Caco-2 (cell line): Measurements from ENCODE around the gene ATP13A2. TPM values are rescaled to one million over a fixed set of nuclear protein-coding genes. Genes with fewer than 3 reads are reported as not detected.

Source experiments
- BruUV-seq: library from RNA; stranded (reverse); fragments of 400-500 nt; replicated peaks from 2 replicates; lab custom pipeline; 2021; lab: Mats Ljungman, UMichigan
- CTCF ChIA-PET: fragments of 300-600 bp; sonication (Branson Sonifier 250); formaldehyde crosslinking; loops from one replicate; lab custom pipeline; 2022; ENCODE audit warnings: antibody characterized with exemption; lab: Charles Lee
- POLR2A ChIA-PET: fragments of 300-600 bp; sonication (Branson Sonifier 250); formaldehyde crosslinking; loops from one replicate; lab custom pipeline; 2022; ENCODE audit warnings: antibody characterized with exemption; lab: Charles Lee
- DNase-seq, 2 experiments: peaks; one replicate each; pipeline versions ENCODE4 v3.0.0 to v3.0.0-alpha.2; 2020 to 2022
- H3K27me3 ChIP-seq: replicated peaks from 2 replicates; pipeline ENCODE4 v1.6.0; 2011; ENCODE audit warnings: low read length; ENCODE audit not compliant: control insufficient read depth, insufficient read depth
- H3K36me3 ChIP-seq: 2 replicates; pipeline ENCODE4 v1.5.1; 2011; ENCODE audit warnings: low read length; ENCODE audit not compliant: control insufficient read depth, insufficient read depth
- H3K4me1 ChIP-seq: fragments of 250-450 bp; sonication (Bioruptor Pico); 2 replicates; pipeline ENCODE4 v1.5.1; 2020; ENCODE audit warnings: mild to moderate bottlenecking
- H3K4me3 ChIP-seq: 2 replicates; pipeline ENCODE4 v1.5.1; 2011; ENCODE audit warnings: low read depth, mild to moderate bottlenecking, control low read depth, low read length
- H3K9me3 ChIP-seq: fragments of 250-450 bp; sonication (Bioruptor Pico); 2 replicates; pipeline ENCODE4 v1.5.1; 2020; ENCODE audit warnings: mild to moderate bottlenecking, moderate library complexity
- H3K27ac Mint-ChIP-seq: one replicate; pipeline ENCODE4 v1.8.0; 2022; ENCODE audit warnings: mixed read lengths; ENCODE audit not compliant: unreplicated experiment
- H3K27me3 Mint-ChIP-seq: one replicate; pipeline ENCODE4 v1.8.0; 2022; ENCODE audit warnings: mixed read lengths; ENCODE audit not compliant: insufficient read depth, unreplicated experiment
- H3K36me3 Mint-ChIP-seq: one replicate; pipeline ENCODE4 v1.8.0; 2022; ENCODE audit warnings: mild to moderate bottlenecking, mixed read lengths; ENCODE audit not compliant: insufficient read depth, unreplicated experiment
- H3K4me1 Mint-ChIP-seq: one replicate; pipeline ENCODE4 v1.8.0; 2022; ENCODE audit warnings: low read depth, mixed read lengths; ENCODE audit not compliant: unreplicated experiment
- H3K4me3 Mint-ChIP-seq: one replicate; pipeline ENCODE4 v1.8.0; 2022; ENCODE audit warnings: mild to moderate bottlenecking, moderate library complexity, mixed read lengths; ENCODE audit not compliant: unreplicated experiment
- H3K9me3 Mint-ChIP-seq: one replicate; pipeline ENCODE4 v1.8.0; 2022; ENCODE audit warnings: mixed read lengths; ENCODE audit not compliant: unreplicated experiment
- intact Hi-C: fragments of 100-400 bp; cut with micrococcal nuclease; formaldehyde crosslinking; loops from one replicate; pipeline ENCODE4 v1.10.0; 2022; ENCODE audit not compliant: unreplicated experiment
- total RNA-seq: library from RNA; stranded (reverse); gene quantifications from 2 replicates; pipeline ENCODE4 v1.2.3, GENCODE V29; 2022
- TF ChIP-seq, protein P1 (sequence below), 2 experiments: fragments of 200-600 bp in 1 of 2; IDR thresholded peaks; 1 replicate in 1 of 2; 2 replicates in 1 of 2; pipeline versions ENCODE4 v1.5.1 to v1.8.0; 2011 to 2022; ENCODE audit warnings: antibody characterized with exemption in 1 of 2, control low read depth in 1 of 2, inconsistent platforms in 1 of 2, low read depth in 1 of 2, low read length in 1 of 2, mild to moderate bottlenecking in 1 of 2, moderate library complexity in 1 of 2; ENCODE audit not compliant: insufficient read depth in 1 of 2, severe bottlenecking in 1 of 2, unreplicated experiment in 1 of 2

ATP13A2 gene
- total RNA-seq, 1 experiment from 2014 or later: 58.4 TPM

DNA sequence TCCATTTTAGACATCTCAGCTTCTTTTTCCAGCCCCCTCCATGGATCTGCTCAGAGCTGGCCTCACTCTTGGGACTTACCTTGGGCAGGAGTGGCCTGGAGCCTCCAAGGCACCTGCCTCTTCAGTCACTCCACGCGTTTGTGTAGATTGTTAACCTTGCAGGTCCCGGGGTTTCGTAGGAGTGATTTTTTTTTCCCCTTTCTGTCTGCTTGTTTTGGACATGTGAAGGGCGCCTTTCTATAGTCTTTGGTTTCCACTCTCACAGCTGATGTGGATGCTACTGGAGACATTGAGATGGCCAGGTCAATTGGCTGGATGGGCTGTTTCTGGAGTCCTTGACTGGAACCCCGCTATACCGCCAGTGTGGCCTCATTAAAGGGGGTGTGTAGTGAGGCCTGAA is 44.1 kb upstream of the ATP13A2 start:
- H3K27me3 Mint-ChIP-seq: no peaks in the 10 kb centered on the region
- Histone ChIP-seq H3K4me3 (no peak overlapping the region), H3K36me3 (no peaks in the 10 kb centered on the region), H3K27me3 (no peaks in the 10 kb centered on the region), H3K4me1 (peaks cover 9% of the 10 kb centered on the region), H3K9me3 (no peaks in the 10 kb centered on the region)
- H3K4me3 Mint-ChIP-seq: no peak overlapping the region
- BruUV-seq: no TSS peak
- no peaks in the 10 kb centered on the region for H3K9me3 Mint-ChIP-seq
- no peaks in the 10 kb centered on the region for H3K4me1 Mint-ChIP-seq
- no peak overlapping the region for H3K27ac Mint-ChIP-seq
- TF ChIP-seq, protein P1, sequence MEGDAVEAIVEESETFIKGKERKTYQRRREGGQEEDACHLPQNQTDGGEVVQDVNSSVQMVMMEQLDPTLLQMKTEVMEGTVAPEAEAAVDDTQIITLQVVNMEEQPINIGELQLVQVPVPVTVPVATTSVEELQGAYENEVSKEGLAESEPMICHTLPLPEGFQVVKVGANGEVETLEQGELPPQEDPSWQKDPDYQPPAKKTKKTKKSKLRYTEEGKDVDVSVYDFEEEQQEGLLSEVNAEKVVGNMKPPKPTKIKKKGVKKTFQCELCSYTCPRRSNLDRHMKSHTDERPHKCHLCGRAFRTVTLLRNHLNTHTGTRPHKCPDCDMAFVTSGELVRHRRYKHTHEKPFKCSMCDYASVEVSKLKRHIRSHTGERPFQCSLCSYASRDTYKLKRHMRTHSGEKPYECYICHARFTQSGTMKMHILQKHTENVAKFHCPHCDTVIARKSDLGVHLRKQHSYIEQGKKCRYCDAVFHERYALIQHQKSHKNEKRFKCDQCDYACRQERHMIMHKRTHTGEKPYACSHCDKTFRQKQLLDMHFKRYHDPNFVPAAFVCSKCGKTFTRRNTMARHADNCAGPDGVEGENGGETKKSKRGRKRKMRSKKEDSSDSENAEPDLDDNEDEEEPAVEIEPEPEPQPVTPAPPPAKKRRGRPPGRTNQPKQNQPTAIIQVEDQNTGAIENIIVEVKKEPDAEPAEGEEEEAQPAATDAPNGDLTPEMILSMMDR (IDR thresholded peaks at IDR 0.05; ENCODE audit: insufficient read depth in 1 of 2, low read depth in 1 of 2, low read length in 1 of 2, severe bottlenecking in 1 of 2, unreplicated experiment in 1 of 2): no peak
- no peak for DNase-seq
- ChIA-PET POLR2A (no interaction called here), CTCF (no interaction called here)
- intact Hi-C loops: loop anchor here (5.0 kb wide), 1 partner anchor 282 kb away; no protein-coding TSS in a partner anchor
- H3K36me3 Mint-ChIP-seq: peaks cover 13% of the 10 kb centered on the region

DNA sequence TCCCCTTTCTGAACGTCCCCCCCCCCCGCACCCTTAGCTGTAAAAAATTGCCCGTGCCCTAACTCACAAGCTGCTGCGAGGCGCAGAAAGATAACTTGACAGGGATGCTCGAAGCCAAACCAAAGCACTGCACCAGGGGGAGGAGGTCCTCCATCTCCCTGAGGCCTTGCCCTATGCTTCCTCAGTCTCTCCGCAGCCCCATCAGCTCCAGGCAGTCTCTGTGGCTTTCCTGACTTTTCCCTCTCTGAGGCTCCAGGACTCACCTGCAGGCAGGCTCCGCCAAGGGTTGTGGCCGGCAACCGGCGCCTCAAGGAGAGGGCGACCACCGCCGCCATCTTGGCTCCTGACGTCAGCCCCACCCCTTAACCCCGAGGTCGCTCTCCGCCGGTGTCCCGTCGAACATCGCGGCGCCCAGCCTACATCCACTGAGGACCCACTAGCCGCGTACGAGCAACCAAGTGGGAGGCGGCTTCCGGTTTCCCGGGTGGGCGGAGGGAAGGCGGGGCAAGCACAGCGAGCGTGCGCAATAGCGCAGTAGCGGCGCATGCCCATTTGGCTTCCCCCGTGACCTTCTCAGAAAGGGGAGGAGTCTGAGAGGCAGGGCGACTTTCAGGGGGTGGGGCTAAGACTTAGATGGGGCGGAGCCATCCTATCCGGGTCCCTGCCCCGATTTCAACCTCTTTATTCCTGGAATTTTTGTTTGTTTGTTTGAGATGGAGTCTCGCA is 42.1 kb upstream of the ATP13A2 start, which contains the start of gene SDHB:
TSS of gene SDHB (minus strand) at position 348 of the 726 bp plus-strand sequence. CDS start at position 335, 13 bp downstream.
- H3K4me1 Mint-ChIP-seq: no peaks in the 10 kb centered on the region
- no peaks in the 10 kb centered on the region for H3K9me3 ChIP-seq
- peaks cover 18% of the 10 kb centered on the region for H3K36me3 Mint-ChIP-seq
- H3K4me1 ChIP-seq: peaks cover 9% of the 10 kb centered on the region
- H3K4me3 Mint-ChIP-seq: peak within 1 kb of the TSS; percentile 97
- TF ChIP-seq, protein P1 (IDR thresholded peaks at IDR 0.05; ENCODE audit: insufficient read depth in 1 of 2, low read depth in 1 of 2, low read length in 1 of 2, severe bottlenecking in 1 of 2, unreplicated experiment in 1 of 2): no peak
- H3K36me3 ChIP-seq: no peaks in the 10 kb centered on the region
- peak; percentile 97 for DNase-seq
- CTCF ChIA-PET: interaction anchor here (0.6 to 0.7 kb wide), 2 partner anchors 230 to 385 kb away, joined by 3 read pairs; no protein-coding TSS in a partner anchor
- BruUV-seq: no TSS peak
- POLR2A ChIA-PET: no interaction called here
- no peaks in the 10 kb centered on the region for H3K27me3 Mint-ChIP-seq
- H3K4me3 ChIP-seq: peak within 1 kb of the TSS; percentile 78
- intact Hi-C loops: no loop called here
- H3K9me3 Mint-ChIP-seq: no peaks in the 10 kb centered on the region
- H3K27ac Mint-ChIP-seq: peak within 1 kb of the TSS; percentile 92
- no peaks in the 10 kb centered on the region for H3K27me3 ChIP-seq

DNA sequence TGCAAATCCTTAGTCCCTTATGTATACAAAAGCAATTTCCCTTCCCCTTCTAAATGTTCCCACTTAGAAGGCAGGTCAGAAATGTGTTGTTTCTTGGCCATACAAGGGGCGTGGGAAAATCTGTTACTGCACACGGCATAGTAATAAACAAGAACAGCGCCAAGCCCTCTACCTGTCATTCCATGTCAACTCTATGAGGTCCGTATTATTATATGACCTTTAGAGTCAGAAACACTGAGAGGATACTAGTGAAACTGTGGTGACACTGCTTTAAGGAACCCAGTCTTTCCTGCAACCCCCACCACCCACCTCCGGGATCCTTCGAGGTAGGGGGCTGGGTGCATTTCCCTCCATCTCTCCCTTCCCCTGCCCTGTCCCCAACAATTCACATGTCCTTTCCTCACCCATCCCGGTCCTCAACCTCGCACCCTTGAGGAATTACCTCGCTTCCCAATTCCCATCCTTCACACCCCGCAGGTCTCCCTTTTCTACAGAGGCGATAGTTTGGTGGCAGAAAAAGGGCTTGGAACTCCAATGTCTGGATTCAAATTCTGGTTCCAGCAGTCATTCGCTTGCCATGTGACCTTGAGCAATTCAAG is 41.5 kb upstream of the ATP13A2 start:
- CTCF ChIA-PET: no interaction called here
- Histone ChIP-seq H3K27me3 (no peaks in the 10 kb centered on the region), H3K9me3 (no peaks in the 10 kb centered on the region), H3K4me1 (peaks cover 9% of the 10 kb centered on the region), H3K4me3 (peak overlapping the region; percentile 78), H3K36me3 (no peaks in the 10 kb centered on the region)
- POLR2A ChIA-PET: no interaction called here
- TSS peak; percentile 28 for BruUV-seq
- Mint-ChIP-seq H3K27me3 (no peaks in the 10 kb centered on the region), H3K9me3 (no peaks in the 10 kb centered on the region), H3K27ac (peak overlapping the region; percentile 92), H3K4me3 (peak overlapping the region; percentile 97), H3K36me3 (peaks cover 18% of the 10 kb centered on the region), H3K4me1 (no peaks in the 10 kb centered on the region)
- DNase-seq: no peak
- intact Hi-C loops: no loop called here
- TF ChIP-seq, protein P1 (IDR thresholded peaks at IDR 0.05; ENCODE audit: insufficient read depth in 1 of 2, low read depth in 1 of 2, low read length in 1 of 2, severe bottlenecking in 1 of 2, unreplicated experiment in 1 of 2): no peak
